Measurements from ENCODE around the gene CAMKV.
A peak's percentile ranks its signal among the peaks of the same experiment; 100 is the strongest.

The CAMKV gene

DNA sequence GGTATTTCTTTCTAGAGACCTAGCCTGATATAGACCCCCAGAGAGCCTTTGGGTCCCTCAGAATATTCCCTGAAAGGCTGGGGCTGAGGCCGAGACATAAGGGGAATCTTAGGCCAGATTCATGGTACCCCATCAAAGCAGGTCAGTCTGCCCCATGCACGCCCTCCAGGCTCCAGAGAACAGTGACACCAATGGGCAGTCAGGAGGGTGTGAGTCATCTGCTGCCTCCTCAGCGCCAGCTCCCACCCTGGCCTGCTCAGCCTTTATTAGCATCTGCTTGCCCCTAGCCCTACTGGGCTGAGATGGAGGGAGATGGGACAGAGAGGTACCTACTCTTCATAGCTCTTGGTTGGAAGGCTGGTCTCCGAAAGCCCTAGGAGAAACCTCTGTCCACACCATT, 14.3 kb upstream of the CAMKV start:
- no peak for TF ChIP-seq CTCF (IDR thresholded peaks at IDR 0.05; ENCODE audit: low read depth, low read length)
- H3K9me3 ChIP-seq (ENCODE audit: severe bottlenecking): no peaks in the 10 kb centered on the region
- no peak overlapping the region for H3K27ac ChIP-seq
- no peaks in the 10 kb centered on the region for H3K27me3 ChIP-seq (ENCODE audit: insufficient read depth, low read depth, severe bottlenecking)
- H3K4me3 ChIP-seq (ENCODE audit: low read depth, low read length): no peak overlapping the region
- DNase-seq: no peak
- H3K36me3 ChIP-seq: no peaks in the 10 kb centered on the region

DNA sequence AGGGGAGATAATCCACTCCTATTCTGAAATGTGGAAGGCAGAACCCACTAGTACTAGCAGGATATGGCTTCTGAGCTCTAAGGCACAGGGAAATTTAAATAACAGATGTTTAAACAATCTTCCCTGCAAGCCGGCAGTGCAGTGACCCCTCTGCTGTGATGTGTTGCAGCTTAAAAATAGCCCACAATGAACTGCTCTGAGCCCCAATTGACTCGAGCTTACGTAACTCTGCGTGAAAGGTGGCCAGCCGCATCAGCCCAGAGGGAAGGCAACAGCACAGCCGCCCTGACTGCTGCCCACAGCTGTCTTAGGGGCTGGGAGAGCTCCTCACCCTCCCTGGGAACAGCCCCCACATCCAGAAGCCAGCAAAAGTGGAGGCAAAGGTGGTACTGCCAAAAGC, 12.5 kb upstream of the CAMKV start:
- Histone ChIP-seq H3K27ac (peak overlapping the region; percentile 67; the same call in 1 of the 2 replicates), H3K4me3 (ENCODE audit: low read depth, low read length) (no peak overlapping the region), H3K9me3 (ENCODE audit: severe bottlenecking) (no peaks in the 10 kb centered on the region), H3K27me3 (ENCODE audit: insufficient read depth, low read depth, severe bottlenecking) (no peaks in the 10 kb centered on the region), H3K36me3 (no peaks in the 10 kb centered on the region)
- no peak for TF ChIP-seq CTCF (IDR thresholded peaks at IDR 0.05; ENCODE audit: low read depth, low read length)
- DNase-seq: no peak

DNA sequence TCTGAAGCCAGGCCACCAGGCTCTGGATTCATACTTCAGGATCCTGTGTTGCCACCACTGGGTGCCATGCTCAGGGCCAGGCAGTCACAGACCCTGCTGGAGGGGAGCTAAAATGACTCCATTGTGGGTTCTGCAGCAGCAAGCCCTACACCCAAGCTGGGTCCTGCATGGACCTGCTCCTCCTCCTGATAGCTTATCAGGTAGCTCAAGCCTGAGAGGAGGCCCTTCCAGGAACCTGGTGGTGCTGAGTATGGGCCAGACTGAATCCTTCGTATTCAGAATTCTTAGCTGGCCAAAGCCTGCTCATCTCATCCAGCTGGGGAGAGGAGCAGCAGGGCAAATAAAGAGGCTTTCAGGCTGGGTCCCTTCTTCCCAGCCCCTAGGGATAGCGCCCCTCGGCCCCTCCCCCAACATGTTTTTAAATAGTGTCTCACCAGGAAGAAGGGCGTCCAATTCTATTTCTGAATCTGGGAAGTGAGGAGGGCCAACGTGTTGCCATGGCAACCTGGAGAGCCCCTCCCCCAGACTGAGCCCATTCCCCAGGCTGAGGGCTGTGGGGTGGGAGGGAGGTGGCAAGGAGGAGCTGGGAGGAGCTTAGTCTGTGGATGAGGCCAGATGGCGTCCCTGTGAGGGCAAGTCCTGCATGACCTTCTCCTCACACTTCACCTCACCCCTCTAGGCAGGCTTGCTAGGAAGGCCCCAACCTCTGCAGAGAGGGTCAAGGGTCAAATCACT, 11.0 kb upstream of the CAMKV start:
- DNase-seq: peak; percentile 75
- TF ChIP-seq CTCF (IDR thresholded peaks at IDR 0.05; ENCODE audit: low read depth, low read length): no peak
- Histone ChIP-seq H3K4me3 (ENCODE audit: low read depth, low read length) (no peak overlapping the region), H3K9me3 (ENCODE audit: severe bottlenecking) (no peaks in the 10 kb centered on the region), H3K27me3 (ENCODE audit: insufficient read depth, low read depth, severe bottlenecking) (no peaks in the 10 kb centered on the region), H3K36me3 (no peaks in the 10 kb centered on the region), H3K27ac (peak overlapping the region; percentile 67)

GRCh38 chr3:49879721-49880120, 10.0 kb upstream of the CAMKV start:
- H3K27ac ChIP-seq: 0 out of 2 replicates have a peak overlapping the region, but pooled peaks have one; percentile 27
- H3K27me3 ChIP-seq (ENCODE audit: insufficient read depth, low read depth, severe bottlenecking): no peaks in the 10 kb centered on the region
- no peaks in the 10 kb centered on the region for H3K36me3 ChIP-seq
- no peak for DNase-seq
- no peak for TF ChIP-seq CTCF (IDR thresholded peaks at IDR 0.05; ENCODE audit: low read depth, low read length)
- H3K9me3 ChIP-seq (ENCODE audit: severe bottlenecking): no peaks in the 10 kb centered on the region
- no peak overlapping the region for H3K4me3 ChIP-seq (ENCODE audit: low read depth, low read length)

GRCh38 chr3:49878686-49879085, 9.0 kb upstream of the CAMKV start:
- TF ChIP-seq CTCF (IDR thresholded peaks at IDR 0.05; ENCODE audit: low read depth, low read length): no peak

DNA sequence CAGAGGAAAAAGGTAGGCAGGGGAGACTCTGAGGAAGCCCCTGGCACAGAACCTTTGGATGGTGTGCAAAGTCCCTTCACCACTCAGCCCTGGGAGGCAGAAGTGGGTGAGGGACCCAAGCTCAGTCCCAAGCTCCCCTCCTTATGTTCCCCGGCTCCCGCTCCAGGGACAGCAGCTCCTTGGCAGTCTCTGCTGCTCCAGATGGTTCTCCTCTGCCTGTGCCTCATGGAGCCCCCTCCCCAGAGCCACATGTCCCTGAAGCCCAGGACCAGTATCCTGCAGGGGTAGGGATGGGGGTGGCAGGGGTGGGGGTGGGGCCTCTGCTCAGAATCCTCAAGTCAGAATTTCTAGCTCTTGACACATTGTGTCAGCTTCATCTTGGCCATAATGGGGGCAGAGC, 8.0 kb upstream of the CAMKV start:
- Histone ChIP-seq H3K9me3 (ENCODE audit: severe bottlenecking) (no peaks in the 10 kb centered on the region), H3K27ac (no peak overlapping the region), H3K27me3 (ENCODE audit: insufficient read depth, low read depth, severe bottlenecking) (no peaks in the 10 kb centered on the region), H3K36me3 (no peaks in the 10 kb centered on the region), H3K4me3 (ENCODE audit: low read depth, low read length) (no peak overlapping the region)
- DNase-seq: no peak
- no peak for TF ChIP-seq CTCF (IDR thresholded peaks at IDR 0.05; ENCODE audit: low read depth, low read length)

More at GRCh38 chr3:49878686-49879085, 9.0 kb upstream of the CAMKV start:
- no peaks in the 10 kb centered on the region for H3K36me3 ChIP-seq
- no peak overlapping the region for H3K27ac ChIP-seq
- no peaks in the 10 kb centered on the region for H3K9me3 ChIP-seq (ENCODE audit: severe bottlenecking)
- DNase-seq: no peak
- no peaks in the 10 kb centered on the region for H3K27me3 ChIP-seq (ENCODE audit: insufficient read depth, low read depth, severe bottlenecking)
- no peak overlapping the region for H3K4me3 ChIP-seq (ENCODE audit: low read depth, low read length)
